Effector memory CD8-positive, alpha-beta T cell (primary cell): ENCODE measurements around the gene P2RX3.

Source experiments
- ATAC-seq: fragments of 150-1000 bp; cut with Tn5 transposase; replicated peaks from 2 replicates; pipeline ENCODE4 v1.10.0; 2021; ENCODE audit warnings: mild to moderate bottlenecking, moderate library complexity
- DNase-seq, 3 experiments: peaks; one replicate each; pipeline ENCODE4 v3.0.0; 2021
- H3K27ac Mint-ChIP-seq, 2 donors: one replicate each; pipeline ENCODE4 v1.8.0; 2022; ENCODE audit warnings: mild to moderate bottlenecking in 2 of 2, mixed read lengths in 2 of 2, moderate library complexity in 2 of 2
- H3K27me3 Mint-ChIP-seq, 2 donors: one replicate each; pipeline ENCODE4 v1.8.0; 2022; ENCODE audit warnings: mixed read lengths in 2 of 2
- H3K36me3 Mint-ChIP-seq: one replicate; pipeline ENCODE4 v1.8.0; 2022; ENCODE audit warnings: mild to moderate bottlenecking, moderate library complexity, mixed read lengths; ENCODE audit not compliant: insufficient read depth
- H3K4me1 Mint-ChIP-seq, 2 donors: one replicate each; pipeline ENCODE4 v1.8.0; 2022; ENCODE audit warnings: low read depth in 2 of 2, mixed read lengths in 2 of 2
- H3K4me3 Mint-ChIP-seq, 2 donors: one replicate each; pipeline ENCODE4 v1.8.0; 2022; ENCODE audit warnings: mild to moderate bottlenecking in 2 of 2, mixed read lengths in 2 of 2, moderate library complexity in 2 of 2
- H3K9me3 Mint-ChIP-seq, 2 donors: one replicate each; pipeline ENCODE4 v1.8.0; 2022; ENCODE audit warnings: mixed read lengths in 2 of 2

The P2RX3 gene

DNA sequence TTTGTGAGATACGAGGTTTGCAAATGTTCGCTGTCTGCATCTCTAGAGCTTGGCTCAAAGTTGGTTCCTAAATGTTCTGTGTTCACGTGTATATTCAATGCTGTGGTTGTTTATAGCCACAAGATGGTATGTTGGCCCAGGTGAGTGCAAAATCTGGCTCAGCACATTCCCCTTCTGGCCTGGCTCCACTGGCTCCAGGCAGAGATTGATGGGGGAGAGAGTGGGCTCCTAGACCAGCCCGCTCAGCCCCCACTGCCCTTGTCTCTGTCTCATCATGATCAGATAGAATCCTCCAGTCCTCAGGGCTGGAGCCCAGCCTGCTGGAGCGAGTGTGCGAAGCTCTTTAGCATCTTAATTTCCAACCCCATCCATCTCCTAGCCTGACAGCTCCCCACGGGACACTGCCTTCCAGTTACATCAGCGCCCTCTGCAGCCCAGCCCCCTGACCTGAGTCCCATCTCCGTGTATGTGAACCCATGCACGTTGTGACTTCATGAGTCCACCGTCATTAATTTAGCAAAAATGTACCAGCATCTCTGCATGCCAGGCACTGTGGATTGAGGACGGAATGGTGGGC is 2.0 kb downstream of the P2RX3 start:
- no peak for ATAC-seq
- Mint-ChIP-seq H3K27ac (no peak overlapping the region), H3K27me3 (no peaks in the 10 kb centered on the region), H3K4me3 (no peak overlapping the region), H3K9me3 (no peaks in the 10 kb centered on the region), H3K36me3 (peaks cover 4% of the 10 kb centered on the region), H3K4me1 (peaks cover 8 to 10% of the 10 kb centered on the region in 2 donors)
- DNase-seq: no peak

- ATAC-seq: no peak
Measured at GRCh38 chr11:57341250-57341808, 3.2 kb downstream of the P2RX3 start.

DNA sequence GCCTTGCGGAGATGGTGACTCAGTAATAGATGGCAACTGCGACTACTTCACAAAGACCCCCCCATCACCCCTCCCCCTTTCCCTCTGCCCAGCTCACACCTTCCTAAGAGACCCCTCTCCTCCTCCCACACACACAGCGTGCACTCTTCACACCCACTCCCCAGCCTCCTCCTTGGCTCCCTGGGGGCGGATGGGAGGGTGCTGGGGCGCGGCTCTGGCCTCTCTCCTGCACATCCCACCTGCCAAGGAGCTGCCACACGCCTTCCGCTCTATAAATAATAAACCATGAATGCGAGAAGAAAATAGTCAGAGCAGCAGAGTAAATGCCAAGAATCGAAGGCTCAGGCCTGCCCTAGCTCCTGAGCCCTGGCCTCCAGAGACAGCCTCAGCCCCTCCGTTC is 4.5 kb downstream of the P2RX3 start:
- ATAC-seq (no peak), DNase-seq (no peak)
- no peak overlapping the region for H3K4me3 Mint-ChIP-seq
- no peaks in the 10 kb centered on the region for H3K27me3 Mint-ChIP-seq
- H3K27ac Mint-ChIP-seq: no peak overlapping the region
- no peaks in the 10 kb centered on the region for H3K9me3 Mint-ChIP-seq
- peaks cover 7 to 9% of the 10 kb centered on the region in 2 donors for H3K4me1 Mint-ChIP-seq
- H3K36me3 Mint-ChIP-seq: no peaks in the 10 kb centered on the region

More at GRCh38 chr11:57341250-57341808, 3.2 kb downstream of the P2RX3 start:
- peaks cover 10 to 11% of the 10 kb centered on the region in 2 donors for H3K4me1 Mint-ChIP-seq
- H3K4me3 Mint-ChIP-seq: no peak overlapping the region
- H3K27ac Mint-ChIP-seq: no peak overlapping the region
- DNase-seq: no peak
- H3K36me3 Mint-ChIP-seq: no peaks in the 10 kb centered on the region
- H3K9me3 Mint-ChIP-seq: no peaks in the 10 kb centered on the region
- H3K27me3 Mint-ChIP-seq: no peaks in the 10 kb centered on the region

GRCh38 chr11:57343825-57344224 is 5.7 kb downstream of the P2RX3 start:
- DNase-seq (no peak), ATAC-seq (no peak)
- no peaks in the 10 kb centered on the region for H3K9me3 Mint-ChIP-seq
- H3K36me3 Mint-ChIP-seq: peaks cover 2% of the 10 kb centered on the region
- H3K27ac Mint-ChIP-seq: no peak overlapping the region
- no peak overlapping the region for H3K4me3 Mint-ChIP-seq
- peaks cover 7 to 10% of the 10 kb centered on the region in 2 donors for H3K4me1 Mint-ChIP-seq
- H3K27me3 Mint-ChIP-seq: no peaks in the 10 kb centered on the region

- DNase-seq (no peak), ATAC-seq (no peak)
- Mint-ChIP-seq H3K36me3 (peaks cover 2% of the 10 kb centered on the region), H3K9me3 (no peaks in the 10 kb centered on the region), H3K4me3 (no peak overlapping the region), H3K27ac (no peak overlapping the region), H3K4me1 (peaks cover 7 to 11% of the 10 kb centered on the region in 2 donors), H3K27me3 (no peaks in the 10 kb centered on the region)
Measured at GRCh38 chr11:57344826-57345225, 6.7 kb downstream of the P2RX3 start.

DNA sequence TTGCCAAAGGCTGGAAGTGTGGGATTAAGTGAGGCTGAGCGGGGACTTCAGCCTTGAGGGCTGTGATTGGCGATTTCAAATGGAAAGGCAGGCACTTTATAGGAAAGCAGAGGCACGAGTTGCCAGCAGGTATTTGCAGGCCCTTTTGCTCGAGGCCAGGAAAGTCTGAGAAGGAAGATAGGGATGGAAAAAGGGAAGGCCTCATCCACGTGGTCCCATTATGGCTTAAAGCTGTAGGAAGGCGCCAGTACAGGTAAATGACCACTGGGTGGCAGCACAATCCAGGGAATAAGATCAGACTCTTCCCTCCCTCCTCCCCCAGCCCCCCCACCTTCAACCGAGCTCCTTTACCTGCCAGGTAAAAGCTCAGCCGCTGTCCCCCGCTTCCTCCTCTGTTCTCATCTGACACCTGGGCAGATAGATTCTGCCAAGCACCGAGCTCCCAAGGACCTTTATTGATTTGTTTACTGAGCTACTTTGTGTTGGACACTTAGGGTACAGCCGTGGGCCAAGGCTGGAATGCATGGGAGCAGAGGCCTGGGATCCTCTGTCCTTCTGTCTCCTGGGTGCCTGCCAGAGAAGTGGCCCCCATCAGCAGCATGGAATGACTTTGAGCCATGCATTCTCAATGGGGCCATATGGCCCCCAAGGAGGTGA is 7.5 kb downstream of the P2RX3 start:
- no peak overlapping the region for H3K27ac Mint-ChIP-seq

GRCh38 chr11:57347336-57347735 is 9.2 kb downstream of the P2RX3 start:
- ATAC-seq: no peak
- no peak overlapping the region for H3K27ac Mint-ChIP-seq
- H3K4me3 Mint-ChIP-seq: no peak overlapping the region

More for the DNA sequence above, 7.5 kb downstream of the P2RX3 start:
- no peak overlapping the region for H3K4me3 Mint-ChIP-seq
- H3K27me3 Mint-ChIP-seq: no peaks in the 10 kb centered on the region
- H3K36me3 Mint-ChIP-seq: peaks cover 2% of the 10 kb centered on the region
- ATAC-seq: peak; percentile 92
- peak; percentile 62 to 65 (median 62) for DNase-seq
- peaks cover 9 to 13% of the 10 kb centered on the region in 2 donors for H3K4me1 Mint-ChIP-seq
- no peaks in the 10 kb centered on the region for H3K9me3 Mint-ChIP-seq

DNA sequence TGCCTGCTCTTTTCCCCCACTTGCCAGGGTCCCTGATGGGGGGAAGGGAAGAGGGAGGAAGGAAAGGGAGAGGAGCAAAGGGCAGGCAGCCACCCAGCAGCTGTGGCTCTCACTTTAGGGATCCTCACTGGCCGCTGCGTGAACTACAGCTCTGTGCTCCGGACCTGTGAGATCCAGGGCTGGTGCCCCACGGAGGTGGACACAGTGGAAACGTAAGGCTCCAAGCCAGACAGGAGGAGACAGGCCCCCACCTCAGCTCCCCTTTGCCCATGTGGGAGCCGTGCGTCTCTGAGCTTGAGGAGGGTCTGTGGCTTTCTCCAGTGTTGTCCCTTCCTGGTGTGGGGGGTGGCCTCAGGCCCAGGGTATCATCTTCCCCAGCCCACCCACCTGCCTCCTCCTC is 9.9 kb downstream of the P2RX3 start:
- H3K36me3 Mint-ChIP-seq: peaks cover 2% of the 10 kb centered on the region
- no peak overlapping the region for H3K4me3 Mint-ChIP-seq
- no peak for ATAC-seq
- H3K27ac Mint-ChIP-seq: no peak overlapping the region
- H3K4me1 Mint-ChIP-seq: peaks cover 9 to 13% of the 10 kb centered on the region in 2 donors
- DNase-seq: no peak
- no peaks in the 10 kb centered on the region for H3K9me3 Mint-ChIP-seq
- no peaks in the 10 kb centered on the region for H3K27me3 Mint-ChIP-seq

More at GRCh38 chr11:57347336-57347735, 9.2 kb downstream of the P2RX3 start:
- peaks cover 9 to 13% of the 10 kb centered on the region in 2 donors for H3K4me1 Mint-ChIP-seq
- no peak for DNase-seq
- no peaks in the 10 kb centered on the region for H3K9me3 Mint-ChIP-seq
- H3K27me3 Mint-ChIP-seq: no peaks in the 10 kb centered on the region
- peaks cover 2% of the 10 kb centered on the region for H3K36me3 Mint-ChIP-seq

GRCh38 chr11:57348636-57349313 is 10.6 kb downstream of the P2RX3 start:
- no peaks in the 10 kb centered on the region for H3K27me3 Mint-ChIP-seq
- peaks cover 2% of the 10 kb centered on the region for H3K36me3 Mint-ChIP-seq
- no peak overlapping the region for H3K27ac Mint-ChIP-seq
- peaks cover 9 to 13% of the 10 kb centered on the region in 2 donors for H3K4me1 Mint-ChIP-seq
- ATAC-seq: no peak
- no peak for DNase-seq
- no peaks in the 10 kb centered on the region for H3K9me3 Mint-ChIP-seq
- H3K4me3 Mint-ChIP-seq: no peak overlapping the region

- no peak overlapping the region for H3K27ac Mint-ChIP-seq
- H3K9me3 Mint-ChIP-seq: no peaks in the 10 kb centered on the region
- DNase-seq (peak; percentile 55 to 60 (median 58)), ATAC-seq (peak; percentile 54)
- peaks cover 2% of the 10 kb centered on the region for H3K36me3 Mint-ChIP-seq
- H3K27me3 Mint-ChIP-seq: peaks cover 5 to 8% of the 10 kb centered on the region in 2 donors
- no peak overlapping the region for H3K4me3 Mint-ChIP-seq
- H3K4me1 Mint-ChIP-seq: peaks cover 9 to 13% of the 10 kb centered on the region in 2 donors
Measured at GRCh38 chr11:57349491-57350274, 11.5 kb downstream of the P2RX3 start.

GRCh38 chr11:57353036-57353435 is 14.9 kb downstream of the P2RX3 start:
- H3K9me3 Mint-ChIP-seq: no peaks in the 10 kb centered on the region
- peaks cover 3% of the 10 kb centered on the region in 2 donors for H3K4me1 Mint-ChIP-seq
- ATAC-seq: no peak
- H3K27ac Mint-ChIP-seq: no peak overlapping the region
- H3K27me3 Mint-ChIP-seq: peaks cover 13 to 17% of the 10 kb centered on the region in 2 donors
- no peak overlapping the region for H3K4me3 Mint-ChIP-seq
- DNase-seq: no peak
- peaks cover 2% of the 10 kb centered on the region for H3K36me3 Mint-ChIP-seq

DNA sequence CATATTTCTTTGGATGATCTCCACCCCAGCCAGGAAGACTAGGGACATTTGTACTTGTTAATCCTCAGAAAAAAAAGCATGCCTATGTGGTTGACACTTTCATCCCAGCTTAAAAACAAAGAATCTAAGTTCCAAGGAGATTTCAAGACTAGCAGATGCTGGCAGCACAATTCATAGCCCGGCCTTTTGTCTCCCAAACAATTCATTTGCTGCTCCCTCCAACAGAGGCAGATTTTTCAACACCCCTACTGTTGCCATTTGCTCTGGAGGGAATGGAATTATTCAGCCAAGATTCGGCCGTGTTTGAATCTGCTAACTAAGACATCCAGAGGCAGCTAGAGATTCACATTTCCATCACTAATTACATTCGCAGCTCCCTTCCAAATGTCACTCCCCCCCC is 15.3 kb downstream of the P2RX3 start:
- no peak overlapping the region for H3K4me3 Mint-ChIP-seq
- no peaks in the 10 kb centered on the region for H3K9me3 Mint-ChIP-seq
- H3K4me1 Mint-ChIP-seq: peaks cover 3% of the 10 kb centered on the region in 2 donors
- no peak for ATAC-seq
- DNase-seq: no peak
- H3K27me3 Mint-ChIP-seq: peaks cover 13 to 17% of the 10 kb centered on the region in 2 donors
- peaks cover 2% of the 10 kb centered on the region for H3K36me3 Mint-ChIP-seq
- H3K27ac Mint-ChIP-seq: no peak overlapping the region

DNA sequence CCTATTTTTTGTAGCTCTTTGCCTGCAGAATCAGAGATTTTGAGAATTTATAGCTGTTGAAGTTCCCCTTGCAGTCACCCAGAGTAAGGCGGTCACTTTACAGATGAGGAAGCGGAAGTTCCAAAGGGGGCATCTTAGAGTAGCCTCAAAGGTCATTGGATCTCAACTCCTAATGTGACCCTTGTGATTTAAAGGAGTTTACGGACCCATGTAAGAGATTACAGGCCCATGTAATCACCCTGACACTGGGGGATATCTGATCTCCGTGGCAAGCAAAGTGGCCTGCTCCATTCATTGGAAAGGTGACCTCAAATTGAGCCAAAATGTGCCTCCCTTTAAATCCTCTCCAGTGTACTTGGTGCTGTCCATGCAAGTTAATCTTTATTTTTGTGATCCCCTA is 15.7 kb downstream of the P2RX3 start:
- ATAC-seq (no peak), DNase-seq (no peak)
- H3K36me3 Mint-ChIP-seq: peaks cover under 1% of the 10 kb centered on the region
- H3K4me3 Mint-ChIP-seq: no peak overlapping the region
- H3K9me3 Mint-ChIP-seq: no peaks in the 10 kb centered on the region
- H3K4me1 Mint-ChIP-seq: peaks cover 3% of the 10 kb centered on the region in 2 donors
- peaks cover 13 to 17% of the 10 kb centered on the region in 2 donors for H3K27me3 Mint-ChIP-seq
- H3K27ac Mint-ChIP-seq: no peak overlapping the region
